Forelimb muscle (tissue), 1 donor: ENCODE results near the gene GNAQ. TPM values are rescaled to one million over a fixed set of nuclear protein-coding genes. Genes with fewer than 3 reads are reported as not detected.
"Not testable (repeated sequence)": the region's sequence is repeated elsewhere in the genome, so short reads cannot be mapped to it uniquely, and the experiment has no call there.

ENCODE experiments used
- DNase-seq: peaks from one replicate; pipeline ENCODE4 v3.0.0-alpha.2; 2013; ENCODE audit warnings: low read depth
- polyA plus RNA-seq: library from polyadenylated mRNA; unstranded; fragments of 120-200 nt; gene quantifications from one replicate; pipeline ENCODE4 v1.2.1, GENCODE V29; 2013; ENCODE audit not compliant: insufficient read length

The GNAQ gene
- polyA plus RNA-seq, 1 donor = 27.5 TPM

GRCh38 chr9:77702521-77703390 is 328.9 kb downstream of the GNAQ start:
- not testable (repeated sequence) for DNase-seq

DNA sequence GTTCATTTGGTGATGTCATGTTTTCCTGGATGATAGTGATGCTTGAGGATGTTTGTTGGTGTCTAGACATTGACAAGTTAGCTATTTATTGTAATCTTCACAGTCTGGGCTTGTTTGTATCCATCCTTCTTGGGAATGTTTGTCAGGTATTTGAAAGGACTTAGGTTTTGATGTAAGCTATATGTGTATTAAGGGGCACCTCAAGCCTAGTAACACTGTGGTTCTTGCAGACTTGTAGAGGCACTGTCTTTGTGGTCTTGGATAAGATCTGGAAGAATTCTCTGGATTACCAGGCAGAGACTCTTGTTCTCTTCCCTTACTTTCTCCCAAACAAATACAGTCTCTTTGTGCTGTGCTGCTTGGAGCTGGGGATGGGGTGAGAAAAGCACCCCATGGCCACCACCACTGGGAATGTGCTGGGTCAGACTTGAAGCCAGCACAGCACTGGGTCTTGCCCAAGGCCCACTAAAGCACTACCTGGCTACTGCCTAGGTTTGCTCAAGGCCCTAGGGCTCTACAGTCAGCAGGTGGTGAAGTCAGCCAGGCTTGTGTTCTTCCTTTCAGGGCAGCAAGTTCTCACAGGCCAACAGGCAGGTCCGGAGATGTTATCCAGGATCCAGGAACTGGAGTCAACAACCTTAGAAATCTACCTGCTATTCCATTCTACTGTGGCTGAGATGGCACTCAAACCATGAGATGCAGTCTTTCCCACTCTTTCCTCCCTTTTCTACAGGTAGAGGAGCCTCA is 334.2 kb downstream of the GNAQ start:
- DNase-seq = no peak

DNA sequence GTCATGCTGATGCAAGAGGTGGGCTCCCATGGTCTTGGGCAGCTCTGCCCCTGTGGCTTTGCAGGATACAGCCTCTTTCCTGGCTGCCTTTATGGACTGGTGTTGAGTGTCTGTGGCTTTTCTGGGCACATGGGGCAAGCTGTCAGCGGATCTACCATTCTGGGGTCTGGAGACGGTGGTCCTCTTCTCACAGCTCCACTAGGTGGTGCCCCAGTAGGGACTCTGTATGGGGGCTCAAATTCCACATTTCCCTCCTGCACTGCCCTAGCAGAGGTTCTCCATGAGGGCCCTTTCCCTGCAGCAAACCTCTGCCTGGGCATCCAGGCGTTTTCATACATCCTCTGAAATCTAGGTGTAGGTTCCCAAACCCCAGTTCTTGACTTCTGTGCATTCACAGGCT is 340.9 kb downstream of the GNAQ start:
- not testable (repeated sequence) for DNase-seq

- not testable (repeated sequence) for DNase-seq
These were observed 341.5 kb downstream of the GNAQ start for GRCh38 chr9:77690119-77690518.

- DNase-seq = not testable (repeated sequence)
These were observed 343.9 kb downstream of the GNAQ start for GRCh38 chr9:77687737-77688136.

DNA sequence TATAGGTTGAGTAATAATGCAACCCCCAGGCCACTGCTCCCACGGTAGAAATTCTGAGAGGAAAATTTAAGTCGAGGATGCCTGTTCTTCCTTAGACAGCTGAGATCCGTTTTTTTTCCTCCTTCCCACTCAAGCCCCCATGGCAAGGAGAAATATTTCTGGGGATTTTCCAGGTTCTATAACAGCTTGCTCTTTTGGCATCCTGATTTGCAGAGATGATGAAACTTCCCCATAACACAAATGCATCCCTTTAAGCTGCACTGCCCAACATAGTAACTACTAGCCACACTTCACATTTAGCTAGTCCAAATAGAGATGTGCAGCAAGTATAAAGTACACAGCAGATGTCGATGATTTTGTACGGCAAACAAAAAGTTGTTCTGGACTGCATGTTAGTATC is 351.0 kb downstream of the GNAQ start:
- no peak for DNase-seq

DNA sequence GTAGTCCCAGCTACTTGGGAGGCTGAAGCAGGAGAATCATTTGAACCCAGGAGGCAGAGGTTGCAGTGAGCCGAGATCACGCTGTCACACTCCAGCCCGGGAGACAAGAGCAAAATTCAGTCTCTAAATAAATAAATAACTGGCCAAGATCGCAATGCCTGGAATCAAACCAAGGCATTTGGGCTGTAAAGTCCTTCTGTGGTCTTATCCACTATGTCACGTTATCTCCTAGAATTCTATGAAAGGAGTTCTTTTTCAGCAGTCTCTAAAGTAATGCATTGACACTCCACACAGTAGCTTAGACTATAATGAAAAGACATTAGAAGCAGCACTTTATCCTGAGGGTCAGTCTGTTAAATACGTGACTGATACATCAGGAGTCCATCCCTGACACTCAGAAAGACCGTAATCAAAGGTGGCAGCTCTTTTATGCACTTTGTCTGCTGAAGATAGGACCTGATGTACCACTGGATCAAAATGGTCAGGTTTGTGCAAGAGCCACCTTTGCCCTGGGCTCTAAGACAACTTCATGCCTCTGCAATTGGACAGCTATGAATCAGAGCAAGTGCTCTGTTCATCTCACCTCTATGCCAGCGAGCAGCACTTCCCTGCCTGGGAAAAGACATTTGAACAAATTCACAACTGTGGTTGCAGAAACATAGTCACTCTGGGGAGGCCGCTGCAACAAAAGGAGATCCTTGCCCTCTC is 351.8 kb downstream of the GNAQ start:
- DNase-seq = no peak

DNA sequence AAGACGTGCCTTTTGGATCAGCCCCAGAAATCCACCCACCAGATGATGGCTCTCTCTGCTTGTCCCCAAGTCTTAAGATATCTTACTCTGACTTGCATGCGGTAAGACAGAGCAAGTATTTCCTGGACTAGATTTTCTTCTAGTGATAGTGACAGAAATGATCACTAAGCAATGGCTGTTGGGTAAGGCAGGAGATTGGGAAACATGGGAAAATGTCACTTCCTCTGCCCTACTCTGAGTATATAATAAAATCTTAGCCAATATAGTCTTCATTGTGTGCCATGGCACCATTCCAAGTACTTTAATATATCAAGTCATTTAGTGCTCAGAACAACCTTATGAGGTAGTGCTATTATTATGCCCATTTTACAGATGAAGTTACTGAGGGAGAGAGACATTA is 352.5 kb downstream of the GNAQ start:
- DNase-seq = no peak

DNA sequence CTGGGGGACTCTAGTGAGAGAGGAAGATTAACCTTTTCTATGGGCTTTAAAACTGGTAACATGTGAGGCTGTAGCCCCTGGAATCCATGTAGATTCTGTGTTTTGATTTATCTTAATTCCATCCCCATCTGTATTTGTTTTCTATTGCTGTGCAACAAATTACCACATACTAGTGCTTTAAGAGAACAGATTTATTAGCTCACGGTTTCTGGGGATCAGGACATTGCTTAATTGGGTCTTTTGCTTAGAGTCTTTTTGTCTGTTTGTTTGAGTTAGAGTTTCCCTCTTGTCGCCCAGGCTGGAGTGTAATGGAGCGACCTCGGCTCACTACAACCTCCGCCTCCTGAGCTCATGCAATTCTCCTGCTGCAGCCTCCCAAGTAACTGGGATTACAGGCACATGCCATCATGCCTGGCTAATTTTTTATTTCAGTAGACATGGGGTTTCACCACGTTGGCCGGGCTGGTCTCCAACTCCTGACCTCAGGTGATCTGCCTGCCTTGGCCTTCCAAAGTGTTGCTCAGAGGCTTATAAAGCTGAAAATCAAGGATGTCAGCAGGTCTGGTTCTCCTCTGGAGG is 353.6 kb downstream of the GNAQ start:
- DNase-seq = no peak

- DNase-seq = no peak
These were observed 354.2 kb downstream of the GNAQ start for GRCh38 chr9:77677397-77677796.

- no peak for DNase-seq
These were observed 357.4 kb downstream of the GNAQ start for GRCh38 chr9:77673941-77674791.

DNA sequence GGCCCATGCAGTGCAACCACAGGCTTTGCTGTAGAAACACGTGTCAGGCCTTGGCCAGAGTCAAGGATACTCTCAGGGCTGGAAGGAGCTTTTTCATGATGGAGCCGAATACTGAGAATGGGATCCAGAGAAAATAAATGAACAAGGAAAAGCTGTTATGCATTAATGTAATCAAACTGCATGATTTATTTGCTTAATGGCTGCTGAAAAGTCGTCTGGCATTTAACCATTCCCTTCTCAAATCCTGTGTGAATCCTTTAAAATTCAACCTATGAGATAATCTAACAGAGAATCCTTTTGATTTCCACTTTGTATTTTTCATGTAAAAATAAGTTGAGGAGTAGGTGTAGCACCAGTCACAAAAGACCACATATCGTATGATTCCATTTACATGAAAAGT is 359.4 kb downstream of the GNAQ start:
- DNase-seq = no peak

- no peak for DNase-seq
These were observed 364.5 kb downstream of the GNAQ start for GRCh38 chr9:77667151-77667550.

Other genes with a start within 250 kb of the GNAQ start
- gene CEP78, start 204.3 kb upstream of the GNAQ start, polyA plus RNA-seq = 16.0 TPM